KOPT-K1 (cell line): ENCODE measurements around the gene CCDC9.
A peak's percentile ranks its signal among the peaks of the same experiment; 100 is the strongest.
"Not testable (repeated sequence)": the region's sequence is repeated elsewhere in the genome, so short reads cannot be mapped to it uniquely, and the experiment has no call there.

Experiments
- H3K27ac ChIP-seq: fragments of 200-600 bp; sonication (generic); 2 replicates; pipeline ENCODE4 v1.5.1; 2016; ENCODE audit warnings: antibody characterized with exemption, mild to moderate bottlenecking, low read depth, low read length; ENCODE audit not compliant: poor library complexity, severe bottlenecking
- H3K36me3 ChIP-seq: fragments of 200-600 bp; sonication (generic); 2 replicates; pipeline ENCODE4 v1.5.1; 2017; ENCODE audit warnings: antibody characterized with exemption, mild to moderate bottlenecking, low read length, moderate library complexity; ENCODE audit not compliant: insufficient read depth
- H3K9me3 ChIP-seq: fragments of 200-600 bp; sonication (generic); 2 replicates; pipeline ENCODE4 v1.5.1; 2017; ENCODE audit warnings: antibody characterized with exemption, low read length, mild to moderate bottlenecking; ENCODE audit not compliant: insufficient read depth, poor library complexity, severe bottlenecking

Gene CCDC9

DNA sequence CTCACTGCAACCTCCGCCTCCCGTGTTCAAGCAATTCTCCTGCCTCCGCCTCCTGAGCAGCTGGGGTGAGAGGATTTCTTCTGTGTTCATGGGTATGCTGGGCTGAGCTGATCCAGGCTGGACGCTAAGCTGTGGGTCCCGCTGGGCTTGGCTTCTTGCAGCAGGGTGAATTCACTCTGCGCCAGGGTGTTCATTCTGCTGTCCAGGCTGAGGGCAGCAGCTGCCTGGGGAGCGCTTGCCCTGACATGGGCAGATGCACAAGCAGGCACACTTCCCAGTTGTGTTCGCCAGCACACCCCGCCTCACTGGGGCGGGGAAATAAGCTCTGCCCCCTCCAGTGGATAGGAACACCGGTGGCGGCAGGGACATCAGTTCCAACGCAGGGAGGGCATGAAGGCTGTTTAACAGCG lies 11.0 kb downstream of the CCDC9 start:
- H3K9me3 ChIP-seq: no peaks in the 10 kb centered on the region
- H3K27ac ChIP-seq: no peak overlapping the region
- H3K36me3 ChIP-seq: peaks cover 56% of the 10 kb centered on the region; the same call in 1 of the 2 replicates

DNA sequence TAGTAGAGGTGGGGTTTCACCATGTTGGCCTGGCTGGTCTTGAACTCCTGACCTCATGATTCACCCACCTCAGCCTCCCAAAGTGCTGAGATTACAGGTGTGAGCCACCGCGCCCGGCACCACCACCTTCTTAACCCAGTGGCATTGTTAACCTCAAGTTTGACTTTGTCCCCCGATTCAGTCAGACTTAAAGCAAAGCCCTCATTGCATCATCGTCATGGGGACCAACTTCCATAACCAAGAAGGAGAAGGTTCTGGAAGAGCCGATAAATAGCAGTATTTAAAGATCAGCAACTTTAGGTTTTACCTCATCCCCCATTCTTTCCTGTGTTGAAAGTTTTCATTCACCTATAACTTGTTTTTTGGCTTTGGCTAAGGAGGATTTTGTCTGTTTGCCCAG lies 11.7 kb downstream of the CCDC9 start:
- Histone ChIP-seq H3K9me3 (no peaks in the 10 kb centered on the region), H3K36me3 (peaks cover 53% of the 10 kb centered on the region; the same call in 1 of the 2 replicates), H3K27ac (no peak overlapping the region)

DNA sequence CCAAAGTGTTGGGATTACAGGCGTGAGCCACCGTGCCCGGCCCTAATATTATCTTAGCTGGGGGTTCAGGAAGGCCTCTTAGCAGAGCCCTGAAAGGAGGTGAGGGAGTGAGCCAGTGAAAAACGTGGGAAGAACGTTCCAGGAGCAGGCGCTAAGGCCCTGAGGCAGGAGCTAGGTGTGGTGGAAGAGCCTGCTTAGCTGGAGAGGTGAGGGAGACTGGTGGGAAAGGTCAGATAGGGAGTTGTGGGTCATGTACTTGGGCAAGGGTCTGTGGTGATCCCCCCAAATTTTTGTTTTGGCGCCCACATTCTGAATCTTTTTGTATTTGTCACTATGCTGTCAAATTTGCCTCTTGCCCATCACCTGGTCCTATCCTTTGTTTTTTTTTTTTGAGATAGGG lies 13.3 kb downstream of the CCDC9 start:
- Histone ChIP-seq H3K27ac (no peak overlapping the region), H3K36me3 (peaks cover 48% of the 10 kb centered on the region; the same call in 1 of the 2 replicates), H3K9me3 (no peaks in the 10 kb centered on the region)

DNA sequence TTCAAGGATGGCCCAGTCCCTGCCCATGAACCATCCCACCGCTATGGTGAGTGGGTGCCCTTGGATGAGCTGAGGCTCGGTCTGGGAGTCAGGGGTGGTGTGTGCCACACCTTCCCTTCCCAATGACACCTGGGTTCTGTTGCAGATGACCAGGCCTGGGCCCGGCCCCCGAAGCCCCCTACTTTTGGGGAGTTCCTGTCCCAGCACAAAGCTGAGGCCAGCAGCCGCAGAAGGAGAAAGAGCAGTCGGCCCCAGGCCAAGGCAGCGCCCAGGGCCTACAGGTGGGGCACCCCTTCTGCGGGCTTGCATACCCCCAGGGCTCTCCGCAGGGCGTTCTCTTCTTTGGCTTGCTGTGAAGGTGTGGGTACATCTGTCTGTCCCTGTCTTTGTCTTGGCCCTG lies 14.1 kb downstream of the CCDC9 start:
- Histone ChIP-seq H3K9me3 (no peaks in the 10 kb centered on the region), H3K36me3 (peaks cover 42% of the 10 kb centered on the region; the same call in 1 of the 2 replicates), H3K27ac (no peak overlapping the region)

DNA sequence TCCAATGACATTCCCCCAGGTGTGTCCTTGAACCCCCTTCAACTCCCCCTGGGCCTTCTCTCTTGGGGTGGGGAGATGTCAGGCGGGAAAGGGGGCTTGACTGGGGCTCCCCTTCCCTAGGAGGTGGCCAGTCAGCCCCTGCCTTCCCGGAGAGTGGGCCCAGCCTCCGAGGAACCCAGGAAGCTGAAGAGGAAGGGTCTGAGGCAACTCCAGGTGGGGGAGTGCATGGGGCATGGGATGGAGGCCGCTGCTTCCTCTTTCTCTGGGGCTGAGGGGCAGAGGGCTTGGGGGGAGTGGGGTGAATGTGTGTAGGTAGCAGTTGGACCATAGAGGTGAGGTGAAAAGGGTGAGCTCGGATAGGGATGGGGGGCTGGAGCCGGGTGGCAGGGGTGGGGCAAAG lies 15.6 kb downstream of the CCDC9 start:
- H3K9me3 ChIP-seq: no peaks in the 10 kb centered on the region
- peaks cover 41% of the 10 kb centered on the region; the same call in 1 of the 2 replicates for H3K36me3 ChIP-seq
- H3K27ac ChIP-seq: no peak overlapping the region

DNA sequence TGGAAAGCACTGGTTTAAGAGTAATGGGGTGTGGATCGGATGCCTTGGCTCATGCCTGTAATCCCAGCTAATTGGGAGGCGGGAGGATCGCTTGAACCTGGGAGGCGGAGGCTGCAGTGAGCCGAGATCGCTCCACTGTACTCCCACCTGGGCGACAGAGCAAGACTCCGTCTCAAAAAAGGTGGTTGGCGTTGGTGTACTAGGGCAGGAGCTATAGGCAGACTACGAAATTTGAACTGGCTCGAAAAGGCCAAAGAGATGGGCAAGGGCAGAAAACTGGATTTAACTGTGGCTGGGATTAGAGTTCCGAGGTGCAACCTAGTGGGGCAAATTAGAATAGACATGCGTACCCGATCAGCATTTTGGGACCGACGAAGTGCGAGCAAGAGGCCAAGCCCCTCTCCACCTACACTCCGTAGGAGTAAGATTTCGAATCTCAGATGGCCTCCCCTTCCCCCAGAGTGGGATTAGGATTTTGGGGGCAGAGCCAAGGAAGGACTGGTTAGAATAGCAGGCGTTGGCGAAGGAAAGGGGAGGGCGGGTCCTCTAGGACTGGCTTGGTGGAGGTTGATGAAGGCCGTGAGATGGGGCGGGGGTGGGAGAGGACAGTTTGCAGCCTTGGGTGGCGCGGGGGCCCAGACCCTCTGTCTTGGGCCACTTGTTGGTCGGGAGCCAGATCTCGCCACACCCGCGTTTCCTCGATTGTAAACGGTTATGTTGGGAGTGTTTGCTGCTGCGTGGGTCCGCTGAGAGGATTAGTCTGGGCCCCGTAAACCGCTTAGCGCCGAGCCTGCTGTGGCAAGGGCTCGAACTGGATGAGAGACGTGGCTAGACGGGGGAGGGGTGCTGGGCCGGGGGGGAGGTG lies 16.4 kb downstream of the CCDC9 start:
- Histone ChIP-seq H3K36me3 (peaks cover 34% of the 10 kb centered on the region; the same call in 1 of the 2 replicates), H3K27ac (peak overlapping the region; percentile 94)

DNA sequence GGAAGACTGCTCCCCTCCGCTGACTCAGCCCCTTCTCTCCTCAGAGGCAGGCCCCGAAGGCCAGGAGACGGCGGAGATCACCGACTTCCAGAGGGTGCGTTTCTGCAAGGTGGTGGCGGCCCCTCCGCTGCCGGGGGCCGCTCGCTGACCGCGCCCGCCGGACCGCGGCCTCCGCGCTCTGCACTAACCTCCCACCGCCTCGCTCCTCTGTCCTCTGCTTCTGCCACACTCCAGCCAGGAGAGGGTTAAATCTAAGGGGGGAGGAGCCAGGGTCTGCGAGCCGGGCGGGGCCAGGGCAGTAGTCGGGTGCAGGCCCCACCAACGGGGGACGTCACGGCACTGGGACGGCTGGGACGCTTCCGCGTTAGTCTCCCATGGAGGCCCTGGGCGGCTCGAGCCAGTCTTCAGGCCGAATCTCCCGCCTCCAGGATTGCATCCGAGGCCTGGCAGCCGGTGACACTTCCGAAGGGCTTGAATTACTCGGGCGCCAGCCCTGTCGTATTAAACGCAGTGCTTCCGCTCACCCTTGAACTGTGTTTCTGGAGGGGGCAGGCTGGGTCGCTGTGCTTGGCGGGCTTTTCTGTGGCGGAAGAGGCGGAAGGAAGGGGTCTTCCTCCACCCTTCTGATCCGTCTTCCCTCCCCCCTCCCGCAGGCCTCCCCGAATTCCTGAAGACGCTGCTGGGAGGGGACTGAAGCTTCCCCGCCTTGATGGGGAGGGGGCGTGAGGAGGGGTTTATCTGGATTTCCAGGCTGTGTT lies 17.2 kb downstream of the CCDC9 start:
- Histone ChIP-seq H3K36me3 (peaks cover 30% of the 10 kb centered on the region; the same call in 1 of the 2 replicates), H3K9me3 (no peaks in the 10 kb centered on the region), H3K27ac (peak overlapping the region; percentile 94)

More for the DNA sequence above, 16.4 kb downstream of the CCDC9 start:
- H3K9me3 ChIP-seq: no peaks in the 10 kb centered on the region

DNA sequence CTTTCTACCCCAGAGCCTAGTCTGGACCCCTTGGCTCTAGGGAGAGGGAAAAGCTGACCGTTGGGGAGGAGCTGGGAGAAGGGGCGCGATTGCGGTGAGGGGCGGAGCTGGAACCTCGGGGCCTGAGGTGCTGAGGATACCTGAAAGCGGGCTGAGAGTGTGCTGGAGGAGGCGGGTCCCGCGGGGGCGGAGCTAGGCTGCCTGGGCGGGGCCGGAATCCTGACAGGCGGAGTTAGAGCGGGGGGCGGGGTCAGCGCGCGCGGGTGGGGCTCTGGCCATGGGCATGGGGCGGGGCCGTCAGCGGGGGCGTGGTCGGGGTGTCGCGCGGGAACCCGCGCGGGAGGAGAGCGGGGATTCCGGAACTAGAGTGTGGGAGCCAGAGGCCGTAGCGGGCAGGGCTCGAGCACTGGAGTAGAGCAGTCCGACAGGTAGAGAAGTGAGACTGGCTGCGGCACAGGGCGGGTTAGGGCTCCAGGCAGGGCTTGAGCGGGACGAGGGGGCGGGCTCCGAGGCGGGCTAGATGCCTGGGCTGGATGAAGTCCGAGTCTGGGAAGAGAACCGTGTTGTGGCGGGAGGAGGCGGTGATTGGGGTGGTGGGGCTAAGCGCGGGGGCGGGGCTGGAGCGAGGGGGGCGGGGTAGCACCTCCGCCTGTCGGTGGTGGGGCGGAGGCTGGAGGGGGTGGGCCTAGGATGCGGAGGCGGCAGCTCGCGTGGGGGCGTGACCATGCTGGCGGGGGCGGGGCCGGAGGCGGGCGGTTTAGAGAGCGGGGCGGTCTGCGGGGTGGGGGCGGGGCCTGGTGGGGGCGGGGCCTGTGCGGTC lies 18.0 kb downstream of the CCDC9 start, which contains the start of gene INAFM1:
TSS of gene INAFM1 (plus strand) at position 815 of the 820 bp plus-strand sequence. CDS start 35 bp downstream, outside the sequence.
- Histone ChIP-seq H3K27ac (peak within 1 kb of the TSS; percentile 94), H3K36me3 (peaks cover 35% of the 10 kb centered on the region; the same call in 1 of the 2 replicates), H3K9me3 (no peaks in the 10 kb centered on the region)

DNA sequence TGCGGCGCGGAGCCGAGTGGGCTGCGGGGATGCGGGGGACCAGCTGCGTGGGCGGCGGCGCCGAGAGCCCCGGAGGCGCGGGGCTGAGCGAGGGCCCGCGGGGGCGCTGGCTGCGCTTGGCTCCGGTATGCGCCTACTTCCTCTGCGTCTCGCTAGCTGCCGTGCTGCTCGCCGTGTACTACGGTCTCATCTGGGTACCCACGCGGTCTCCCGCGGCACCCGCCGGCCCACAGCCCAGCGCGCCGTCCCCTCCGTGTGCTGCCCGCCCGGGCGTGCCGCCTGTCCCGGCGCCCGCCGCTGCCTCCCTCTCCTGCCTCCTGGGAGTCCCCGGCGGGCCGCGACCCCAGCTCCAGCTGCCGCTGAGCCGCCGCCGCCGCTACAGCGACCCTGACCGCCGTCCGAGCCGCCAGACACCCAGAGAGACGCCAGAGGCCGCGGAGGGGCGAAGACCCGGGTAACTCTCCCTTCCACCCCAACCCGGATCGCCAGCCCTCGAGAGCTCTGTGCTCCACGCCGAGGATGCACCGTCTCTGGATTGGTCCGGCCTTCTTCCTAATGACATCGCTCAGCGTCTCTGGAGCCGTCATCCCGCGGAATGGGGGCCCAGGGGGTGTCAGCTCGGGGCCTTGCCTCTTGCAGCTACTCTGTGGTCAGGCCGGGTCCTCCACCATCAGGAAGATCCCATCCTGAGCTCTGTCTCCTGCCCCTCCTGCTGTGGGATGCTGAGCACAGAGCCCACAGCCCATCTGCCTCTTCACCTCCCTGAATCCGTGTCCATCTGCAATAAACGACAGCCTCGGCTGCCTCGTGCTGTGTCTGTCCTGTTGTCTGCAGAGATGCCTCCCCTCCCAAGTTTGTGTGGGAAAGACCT lies 18.8 kb downstream of the CCDC9 start:
- Histone ChIP-seq H3K9me3 (no peaks in the 10 kb centered on the region), H3K27ac (peak overlapping the region; percentile 33), H3K36me3 (peaks cover 37% of the 10 kb centered on the region; the same call in 1 of the 2 replicates)

DNA sequence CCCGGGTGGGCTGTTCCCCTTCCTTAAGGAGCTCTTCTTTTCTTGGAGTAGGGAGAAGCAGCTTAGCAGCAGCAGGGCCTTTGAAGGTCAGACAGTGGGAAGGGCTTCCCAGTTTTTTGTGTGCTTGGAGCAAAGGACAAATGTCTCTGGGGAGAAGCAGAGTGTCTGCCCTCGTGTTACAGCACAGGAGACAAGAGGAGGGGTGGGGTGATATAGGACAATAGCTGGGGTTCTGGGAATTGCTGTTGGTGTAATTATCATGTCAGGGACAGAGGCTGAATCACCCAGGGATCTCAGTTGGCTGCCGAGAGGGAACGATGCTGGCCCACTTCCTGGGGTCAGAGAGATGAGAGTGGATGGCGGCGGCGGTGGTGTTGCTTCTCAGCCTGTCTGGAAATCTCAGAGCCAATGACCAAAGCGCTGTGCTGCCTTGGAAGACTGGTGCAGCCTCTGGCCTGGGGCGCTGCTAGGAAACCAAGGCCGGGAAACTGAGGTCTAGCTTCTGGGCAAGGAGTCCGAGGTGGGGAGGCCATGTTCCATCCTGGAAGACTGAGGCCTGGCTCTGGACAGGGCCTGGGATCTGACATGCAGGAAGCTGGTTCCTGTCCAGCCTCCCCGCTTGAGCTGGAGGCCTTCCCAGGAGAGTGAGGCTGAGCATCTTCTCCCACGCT lies 19.6 kb downstream of the CCDC9 start:
- no peak overlapping the region for H3K27ac ChIP-seq

DNA sequence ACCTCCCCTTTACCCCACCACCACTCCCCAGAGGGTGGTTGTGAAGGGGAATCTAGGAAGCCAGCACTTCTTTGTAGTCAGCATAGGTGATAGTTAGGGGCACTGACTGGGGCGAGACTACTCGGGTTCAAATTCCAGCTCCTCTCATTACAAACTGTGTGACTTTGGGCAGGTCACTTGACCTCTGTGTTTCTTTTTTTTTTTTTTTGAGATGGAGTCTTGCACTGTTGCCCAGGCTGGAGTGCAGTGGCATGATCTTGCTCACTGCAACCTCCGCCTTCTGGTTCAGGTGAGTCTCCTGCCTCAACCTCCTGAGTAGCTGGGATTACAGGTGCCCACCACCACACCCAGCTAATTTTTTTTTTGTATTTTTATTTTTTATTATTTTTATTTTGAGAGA lies 20.2 kb downstream of the CCDC9 start:
- H3K36me3 ChIP-seq: peaks cover 29% of the 10 kb centered on the region; the same call in 1 of the 2 replicates
- H3K27ac ChIP-seq, H3K9me3 ChIP-seq: not testable (repeated sequence)

More for the DNA sequence above, 19.6 kb downstream of the CCDC9 start:
- H3K36me3 ChIP-seq: peaks cover 35% of the 10 kb centered on the region; the same call in 1 of the 2 replicates
- H3K9me3 ChIP-seq: no peaks in the 10 kb centered on the region

DNA sequence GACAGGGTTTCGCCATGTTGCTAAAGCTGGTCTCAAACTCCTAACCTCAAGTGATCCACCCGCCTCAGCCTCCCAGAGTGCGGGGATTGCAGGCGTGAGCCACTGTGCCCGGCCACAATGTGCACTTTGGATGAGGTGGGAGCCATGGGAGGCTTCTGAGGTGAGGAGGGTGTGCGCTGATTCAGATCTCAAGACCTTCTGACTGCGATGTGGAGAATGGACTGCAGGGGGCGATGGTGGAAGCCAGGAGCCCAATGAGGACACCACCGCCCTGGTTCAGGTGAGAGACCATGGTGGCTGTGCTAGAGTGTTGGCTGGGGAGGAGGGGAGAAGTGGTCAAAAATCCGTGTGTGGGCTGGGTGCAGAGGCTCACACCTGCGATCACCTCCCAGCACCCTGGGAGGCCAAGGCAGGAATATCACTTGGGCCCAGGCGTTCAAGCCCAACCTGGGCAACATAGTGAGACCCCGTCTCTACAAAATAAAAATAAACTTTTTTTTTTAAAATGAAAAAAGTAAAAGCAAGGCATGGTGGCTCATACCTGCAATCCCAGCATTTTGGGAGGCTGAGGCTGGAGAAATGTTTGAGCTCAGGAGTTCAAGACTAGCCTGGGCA lies 24.0 kb downstream of the CCDC9 start:
- Histone ChIP-seq H3K36me3 (peaks cover 24% of the 10 kb centered on the region; the same call in 1 of the 2 replicates), H3K27ac (no peak overlapping the region), H3K9me3 (no peaks in the 10 kb centered on the region)
